Adrenal gland (tissue), 5 donors: ENCODE measurements around the gene TFDP1.

Experiments used
- POLR2A ChIP-seq, 2 donors: fragments of 450-650 bp; IDR thresholded peaks; one replicate each; pipeline ENCODE4 v1.6.1; 2017; ENCODE audit warnings: antibody characterized with exemption in 2 of 2, mild to moderate bottlenecking in 2 of 2, moderate library complexity in 1 of 2
- TF ChIP-seq, protein P1 (sequence below), 6 experiments: fragments of 450-650 bp in 4 of 6; fragments of 200-600 bp in 2 of 6; sonication (generic) in 1 of 6; IDR thresholded peaks; 1 replicate in 5 of 6; 2 replicates in 1 of 6; pipeline versions ENCODE4 v1.5.1 to v1.8.0; 2016 to 2021; ENCODE audit warnings: antibody characterized with exemption in 6 of 6, mild to moderate bottlenecking in 2 of 6, moderate library complexity in 1 of 6
- donor health status: DM: no; HTN: no; CAD: no.

DNA sequence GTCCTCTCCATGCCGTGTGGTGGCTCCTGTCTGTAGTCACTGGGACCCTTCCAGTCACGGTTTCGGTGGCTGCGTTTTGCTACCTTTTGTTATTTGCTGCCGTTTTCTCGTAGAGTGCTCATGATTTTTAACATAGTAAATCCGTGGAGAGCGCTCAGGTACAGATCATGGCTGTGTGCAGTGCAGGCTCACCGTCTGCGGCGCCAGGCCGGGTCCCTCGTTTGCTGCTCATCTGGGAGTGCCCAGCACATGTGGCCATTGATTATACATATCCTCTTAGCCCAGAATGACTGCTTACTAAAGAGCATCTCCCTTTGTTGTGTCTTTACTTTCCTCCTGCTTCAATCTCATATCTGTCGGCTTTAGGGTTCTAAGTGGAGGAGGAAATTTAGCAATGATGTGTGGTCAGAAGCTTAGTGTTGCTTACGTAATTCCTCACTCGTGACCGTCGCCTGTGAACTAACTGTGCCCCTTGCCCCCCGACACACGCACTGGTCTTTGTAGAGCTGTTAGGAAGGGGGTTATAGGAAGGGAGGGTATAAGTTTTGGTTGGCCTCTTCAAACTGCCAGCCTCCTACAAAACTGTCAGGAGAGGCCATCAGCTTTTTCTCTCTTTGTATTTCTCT is 31.8 kb downstream of the TFDP1 start:
- TF ChIP-seq, protein P1, sequence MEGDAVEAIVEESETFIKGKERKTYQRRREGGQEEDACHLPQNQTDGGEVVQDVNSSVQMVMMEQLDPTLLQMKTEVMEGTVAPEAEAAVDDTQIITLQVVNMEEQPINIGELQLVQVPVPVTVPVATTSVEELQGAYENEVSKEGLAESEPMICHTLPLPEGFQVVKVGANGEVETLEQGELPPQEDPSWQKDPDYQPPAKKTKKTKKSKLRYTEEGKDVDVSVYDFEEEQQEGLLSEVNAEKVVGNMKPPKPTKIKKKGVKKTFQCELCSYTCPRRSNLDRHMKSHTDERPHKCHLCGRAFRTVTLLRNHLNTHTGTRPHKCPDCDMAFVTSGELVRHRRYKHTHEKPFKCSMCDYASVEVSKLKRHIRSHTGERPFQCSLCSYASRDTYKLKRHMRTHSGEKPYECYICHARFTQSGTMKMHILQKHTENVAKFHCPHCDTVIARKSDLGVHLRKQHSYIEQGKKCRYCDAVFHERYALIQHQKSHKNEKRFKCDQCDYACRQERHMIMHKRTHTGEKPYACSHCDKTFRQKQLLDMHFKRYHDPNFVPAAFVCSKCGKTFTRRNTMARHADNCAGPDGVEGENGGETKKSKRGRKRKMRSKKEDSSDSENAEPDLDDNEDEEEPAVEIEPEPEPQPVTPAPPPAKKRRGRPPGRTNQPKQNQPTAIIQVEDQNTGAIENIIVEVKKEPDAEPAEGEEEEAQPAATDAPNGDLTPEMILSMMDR (IDR thresholded peaks at IDR 0.05): no peak
- TF ChIP-seq POLR2A (IDR thresholded peaks at IDR 0.05): no peak
